ENCODE results near the gene ZBBX.

DNA sequence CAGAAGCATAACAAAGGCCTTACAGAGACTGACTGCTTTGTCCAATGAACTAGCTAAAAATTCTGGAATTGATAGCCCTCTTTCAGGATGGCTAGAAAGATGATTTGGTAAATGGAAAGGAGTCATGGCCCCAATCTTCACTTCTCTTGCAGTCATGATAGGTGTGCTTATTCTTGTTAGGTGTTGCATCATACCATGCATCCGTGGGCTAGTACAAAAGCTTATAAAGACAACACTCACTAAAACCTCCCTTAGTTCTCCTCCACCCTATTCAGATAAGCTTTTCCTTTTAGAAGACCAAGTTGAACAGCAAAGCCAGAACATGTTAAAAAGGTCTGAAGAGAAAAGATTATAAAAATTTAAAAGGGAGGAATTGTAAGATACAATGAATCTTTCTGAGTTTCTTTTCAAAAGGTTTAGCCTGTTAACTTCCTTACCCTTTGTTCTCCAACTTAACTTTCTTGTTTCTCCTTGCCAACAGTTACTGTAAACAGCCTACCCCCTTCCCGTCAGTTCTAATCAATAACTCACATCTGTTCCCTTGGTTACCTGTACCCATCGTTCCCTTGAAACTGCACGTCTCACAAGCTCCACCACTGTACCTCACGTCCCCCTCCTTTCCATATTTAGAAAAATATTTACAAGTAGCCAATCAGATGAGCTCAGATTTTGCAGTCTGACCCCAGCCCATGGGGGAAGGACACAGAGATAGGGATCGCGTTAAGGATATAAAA is 105.8 kb downstream of the ZBBX start:
- TF ChIP-seq, protein P1, sequence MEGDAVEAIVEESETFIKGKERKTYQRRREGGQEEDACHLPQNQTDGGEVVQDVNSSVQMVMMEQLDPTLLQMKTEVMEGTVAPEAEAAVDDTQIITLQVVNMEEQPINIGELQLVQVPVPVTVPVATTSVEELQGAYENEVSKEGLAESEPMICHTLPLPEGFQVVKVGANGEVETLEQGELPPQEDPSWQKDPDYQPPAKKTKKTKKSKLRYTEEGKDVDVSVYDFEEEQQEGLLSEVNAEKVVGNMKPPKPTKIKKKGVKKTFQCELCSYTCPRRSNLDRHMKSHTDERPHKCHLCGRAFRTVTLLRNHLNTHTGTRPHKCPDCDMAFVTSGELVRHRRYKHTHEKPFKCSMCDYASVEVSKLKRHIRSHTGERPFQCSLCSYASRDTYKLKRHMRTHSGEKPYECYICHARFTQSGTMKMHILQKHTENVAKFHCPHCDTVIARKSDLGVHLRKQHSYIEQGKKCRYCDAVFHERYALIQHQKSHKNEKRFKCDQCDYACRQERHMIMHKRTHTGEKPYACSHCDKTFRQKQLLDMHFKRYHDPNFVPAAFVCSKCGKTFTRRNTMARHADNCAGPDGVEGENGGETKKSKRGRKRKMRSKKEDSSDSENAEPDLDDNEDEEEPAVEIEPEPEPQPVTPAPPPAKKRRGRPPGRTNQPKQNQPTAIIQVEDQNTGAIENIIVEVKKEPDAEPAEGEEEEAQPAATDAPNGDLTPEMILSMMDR (IDR thresholded peaks at IDR 0.05; ENCODE audit: borderline replicate concordance, extremely low read depth, low read length, poor library complexity, severe bottlenecking) = no peak
- TF ChIP-seq EZH2 (IDR thresholded peaks at IDR 0.05; ENCODE audit: borderline replicate concordance, low read depth, low read length, severe bottlenecking) = no peak

Data from DND-41 (cell line).